Activated effector memory CD4-positive, alpha-beta T cell treated with anti-CD3 and anti-CD28 coated beads, Interleukin-2, amount 50 U/mL, for 16 hours (primary cell): Measurements from ENCODE around the gene EPHB3.
A peak's percentile ranks its signal among the peaks of the same experiment; 100 is the strongest.

ENCODE experiments used
- DNase-seq: peaks from one replicate; pipeline ENCODE4 v3.0.0-alpha.2; 2020

The EPHB3 gene

GRCh38 chr3:184543843-184544512, 17.6 kb upstream of the EPHB3 start:
- peak; percentile 85 for DNase-seq

GRCh38 chr3:184544513-184544861, 17.1 kb upstream of the EPHB3 start:
- no peak for DNase-seq

GRCh38 chr3:184545769-184546168, 15.8 kb upstream of the EPHB3 start:
- DNase-seq, result no peak

GRCh38 chr3:184546252-184546651, 15.3 kb upstream of the EPHB3 start:
- no peak for DNase-seq

GRCh38 chr3:184549796-184550577, 11.6 kb upstream of the EPHB3 start:
- DNase-seq, result no peak

GRCh38 chr3:184551103-184551502, 10.5 kb upstream of the EPHB3 start:
- DNase-seq, result no peak

- no peak for DNase-seq
Observed at GRCh38 chr3:184551614-184552256, 9.8 kb upstream of the EPHB3 start.

- DNase-seq, result no peak
Observed at GRCh38 chr3:184552296-184552695, 9.3 kb upstream of the EPHB3 start.

GRCh38 chr3:184552863-184553262, 8.7 kb upstream of the EPHB3 start:
- peak; percentile 17 for DNase-seq

GRCh38 chr3:184553385-184553784, 8.2 kb upstream of the EPHB3 start:
- DNase-seq, result no peak

GRCh38 chr3:184554461-184554860, 7.1 kb upstream of the EPHB3 start:
- no peak for DNase-seq

GRCh38 chr3:184556582-184557347, 4.8 kb upstream of the EPHB3 start:
- DNase-seq, result peak; percentile 59

- DNase-seq, result peak; percentile 54
Observed at GRCh38 chr3:184557348-184557950, 4.1 kb upstream of the EPHB3 start.

GRCh38 chr3:184558726-184559125, 2.9 kb upstream of the EPHB3 start:
- no peak for DNase-seq

- DNase-seq, result peak; percentile 50
Observed at GRCh38 chr3:184559336-184559735, 2.2 kb upstream of the EPHB3 start.

- DNase-seq, result no peak
Observed at GRCh38 chr3:184560531-184560930, 1.1 kb upstream of the EPHB3 start.

- no peak for DNase-seq
Observed at GRCh38 chr3:184561913-184562877, 610 bp downstream of the EPHB3 start.

- DNase-seq, result no peak
Observed at GRCh38 chr3:184562878-184563560, 1.4 kb downstream of the EPHB3 start.

- DNase-seq, result no peak
Observed at GRCh38 chr3:184563561-184563925, 2.0 kb downstream of the EPHB3 start.

- no peak for DNase-seq
Observed at GRCh38 chr3:184563941-184564684, 2.5 kb downstream of the EPHB3 start.
